HepG2 (cell line): ENCODE data around the gene OSGEPL1. TPM values are rescaled to one million over a fixed set of nuclear protein-coding genes. Genes with fewer than 3 reads are reported as not detected.

Experiments used
- BHLHE40 ChIP-seq: IDR thresholded peaks from 2 replicates; pipeline ENCODE4 v1.6.1; 2011; ENCODE audit warnings: low read length, improper control_type of control experiment
- CREB1 ChIP-seq, 2 experiments: fragments of 450-650 bp in 1 of 2; IDR thresholded peaks; 2 replicates each; pipeline ENCODE4 v1.6.1; 2016 to 2017; ENCODE audit warnings: control low read depth in 1 of 2, mild to moderate bottlenecking in 1 of 2, missing compliant biosample characterization in 1 of 2, missing genetic modification characterization in 1 of 2
- GABPB1 ChIP-seq: IDR thresholded peaks from 2 replicates; pipeline ENCODE4 v1.6.1; 2016; ENCODE audit warnings: mild to moderate bottlenecking, missing genetic modification reagents, moderate library complexity, missing compliant biosample characterization
- HNF4G ChIP-seq, 2 experiments: sonication (generic) in 1 of 2; formaldehyde crosslinking in 1 of 2; IDR thresholded peaks; 2 replicates each; pipeline versions ENCODE4 v1.4.0 to v1.6.1; 2011 to 2020; ENCODE audit warnings: borderline replicate concordance in 2 of 2, low read depth in 2 of 2, mild to moderate bottlenecking in 2 of 2, low read length in 1 of 2, missing genetic modification reagents in 1 of 2, moderate library complexity in 1 of 2
- KAT8 ChIP-seq: IDR thresholded peaks from 2 replicates; pipeline ENCODE4 v1.6.1; 2016; ENCODE audit warnings: missing genetic modification reagents, missing compliant biosample characterization
- NCOA1 ChIP-seq: sonication (generic); formaldehyde crosslinking; IDR thresholded peaks from 2 replicates; pipeline ENCODE4 v1.9.0; 2021; ENCODE audit warnings: missing genetic modification reagents
- RFX3 ChIP-seq: IDR thresholded peaks from 2 replicates; pipeline ENCODE4 v1.6.1; 2016; ENCODE audit warnings: missing biosample characterization, missing genetic modification reagents
- SRSF1 ChIP-seq: fragments of 200-400 bp; formaldehyde crosslinking; optimal IDR thresholded peaks from 2 replicates; pipeline ENCODE3; 2017; ENCODE audit warnings: mild to moderate bottlenecking, low read depth, low read length, moderate library complexity
- ZBTB7A ChIP-seq: sonication (generic); formaldehyde crosslinking; IDR thresholded peaks from 2 replicates; pipeline ENCODE4 v1.8.0; 2022; ENCODE audit warnings: mild to moderate bottlenecking, missing genetic modification reagents
- ZFP62 ChIP-seq: sonication (generic); formaldehyde crosslinking; IDR thresholded peaks from 2 replicates; pipeline ENCODE4 v1.4.0; 2020; ENCODE audit warnings: missing genetic modification reagents
- ZNF431 ChIP-seq: sonication (generic); formaldehyde crosslinking; IDR thresholded peaks from 2 replicates; pipeline ENCODE4 v1.9.0; 2022; ENCODE audit warnings: missing genetic modification reagents, low read depth, mild to moderate bottlenecking, borderline replicate concordance
- ZNF496 ChIP-seq: sonication (generic); formaldehyde crosslinking; IDR thresholded peaks from 2 replicates; pipeline ENCODE4 v1.8.1; 2023; ENCODE audit warnings: mild to moderate bottlenecking, moderate library complexity, missing genetic modification reagents; ENCODE audit not compliant: insufficient replicate concordance
- ZNF614 ChIP-seq: IDR thresholded peaks from 2 replicates; pipeline ENCODE4 v1.6.1; 2018; ENCODE audit warnings: missing biosample characterization, missing genetic modification reagents, inconsistent platforms, borderline replicate concordance
- ZNF776 ChIP-seq: sonication (generic); formaldehyde crosslinking; IDR thresholded peaks from 2 replicates; pipeline ENCODE4 v1.4.0; 2020; ENCODE audit warnings: mild to moderate bottlenecking, missing genetic modification reagents
- ZNF782 ChIP-seq: sonication (generic); formaldehyde crosslinking; IDR thresholded peaks from 2 replicates; pipeline ENCODE4 v1.4.0; 2020; ENCODE audit warnings: missing genetic modification reagents, mild to moderate bottlenecking, borderline replicate concordance
- ZZZ3 ChIP-seq: sonication (generic); formaldehyde crosslinking; IDR thresholded peaks from 2 replicates; pipeline ENCODE4 v1.4.0; 2020; ENCODE audit warnings: missing genetic modification reagents, mild to moderate bottlenecking, borderline replicate concordance
- polyA plus RNA-seq, 8 experiments: library from polyadenylated mRNA; depleted of rRNA in 3 of 8; stranded (reverse) in 7 of 8; unstranded in 1 of 8; fragments of >200 nt; fragmentation: Illumina TruSeq in 4 of 8; extraction: Trizol in 4 of 8; gene quantifications; 2 replicates each; pipeline versions ENCODE4 v1.2.1 to v1.2.3, GENCODE V29; 2011 to 2016; ENCODE audit warnings: low read depth in 4 of 8, missing spikeins in 1 of 8, mixed read lengths in 1 of 8; ENCODE audit not compliant: insufficient read depth in 1 of 8
- total RNA-seq, 5 experiments: library from RNA; depleted of rRNA; stranded (reverse); fragments of >200 nt; fragmentation: Illumina TruSeq; extraction: Trizol; gene quantifications; 2 replicates each; pipeline ENCODE4 v1.2.3, GENCODE V29; 2016; ENCODE audit warnings: low read depth in 1 of 5
- TF ChIP-seq, protein P1 (sequence below): sonication (generic); formaldehyde crosslinking; IDR thresholded peaks from 2 replicates; pipeline ENCODE4 v1.8.0; 2022; ENCODE audit warnings: mild to moderate bottlenecking, missing genetic modification reagents, borderline replicate concordance
- TF ChIP-seq, protein P2 (sequence below): sonication (generic); formaldehyde crosslinking; IDR thresholded peaks from 2 replicates; pipeline ENCODE4 v1.5.0; 2020; ENCODE audit warnings: missing genetic modification reagents
- TF ChIP-seq, protein P3 (sequence below): sonication (generic); formaldehyde crosslinking; IDR thresholded peaks from 2 replicates; pipeline ENCODE4 v1.5.0; 2020; ENCODE audit warnings: missing genetic modification reagents, mild to moderate bottlenecking, borderline replicate concordance
- TF ChIP-seq, protein P4 (sequence below): sonication (generic); formaldehyde crosslinking; IDR thresholded peaks from 2 replicates; pipeline ENCODE4 v1.5.1; 2020; ENCODE audit warnings: missing genetic modification reagents, mild to moderate bottlenecking, borderline replicate concordance

OSGEPL1 gene
- total and polyA plus RNA-seq, 2 of the 13 experiments (the other 11 are each of a cell fraction or from before 2014, with no cell fraction given): 10.2 to 10.8 TPM

DNA sequence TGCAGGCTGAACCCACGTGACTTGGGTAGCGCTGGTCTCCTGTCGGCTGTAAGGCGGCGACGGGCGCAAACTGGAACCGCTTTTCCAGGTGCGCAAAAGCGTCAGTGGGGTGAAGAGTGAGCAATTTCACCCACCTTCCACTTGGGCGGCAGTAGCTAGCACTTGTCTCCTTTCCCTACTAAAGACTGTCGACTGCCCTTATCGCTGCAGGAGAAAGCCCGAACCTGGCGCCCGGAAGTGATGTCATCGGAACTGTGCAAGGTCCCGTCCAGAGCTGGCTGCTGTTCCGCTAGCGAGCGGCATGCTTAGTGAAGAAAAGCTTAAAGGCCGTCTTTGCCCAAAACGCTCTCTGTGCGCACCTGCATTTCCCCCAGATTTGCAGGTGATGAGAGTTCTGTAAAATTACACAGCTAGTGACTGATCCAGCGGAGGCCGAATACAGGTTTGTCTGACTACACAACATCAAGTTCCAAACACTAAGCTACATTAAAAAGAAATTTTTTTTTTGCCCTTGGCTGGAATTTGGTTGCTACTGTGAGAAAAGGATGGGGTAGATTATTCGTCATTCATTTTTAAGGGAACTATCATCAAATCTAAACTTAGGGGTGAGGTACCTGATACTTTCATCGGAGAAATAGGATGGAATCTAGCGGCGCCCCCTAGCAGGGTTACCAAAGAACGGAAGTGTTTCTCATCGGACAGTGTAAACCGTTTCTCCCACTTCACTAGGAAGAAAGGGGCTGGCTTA lies at the start of gene OSGEPL1 (continued):
- TF ChIP-seq, protein P1, sequence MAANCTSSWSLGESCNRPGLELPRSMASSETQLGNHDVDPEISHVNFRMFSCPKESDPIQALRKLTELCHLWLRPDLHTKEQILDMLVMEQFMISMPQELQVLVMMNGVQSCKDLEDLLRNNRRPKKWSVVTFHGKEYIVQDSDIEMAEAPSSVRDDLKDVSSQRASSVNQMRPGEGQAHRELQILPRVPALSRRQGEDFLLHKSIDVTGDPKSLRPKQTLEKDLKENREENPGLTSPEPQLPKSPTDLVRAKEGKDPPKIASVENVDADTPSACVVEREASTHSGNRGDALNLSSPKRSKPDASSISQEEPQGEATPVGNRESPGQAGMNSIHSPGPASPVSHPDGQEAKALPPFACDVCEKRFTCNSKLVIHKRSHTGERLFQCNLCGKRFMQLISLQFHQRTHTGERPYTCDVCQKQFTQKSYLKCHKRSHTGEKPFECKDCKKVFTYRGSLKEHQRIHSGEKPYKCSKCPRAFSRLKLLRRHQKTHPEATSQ (CRISPR knock-in tag): no peak; the same call in 1 of the 2 replicates
- TF ChIP-seq ZNF614 (CRISPR knock-in tag): peak; percentile 69
- TF ChIP-seq CREB1 (IDR thresholded peaks at IDR 0.05): peak; percentile 94
- peak; percentile 99 for TF ChIP-seq CREB1 (CRISPR knock-in tag; IDR thresholded peaks at IDR 0.05)
- peak; percentile 12; the same call in 1 of the 2 replicates for TF ChIP-seq BHLHE40
- TF ChIP-seq RFX3 (CRISPR knock-in tag): no peak
- TF ChIP-seq, protein P2, sequence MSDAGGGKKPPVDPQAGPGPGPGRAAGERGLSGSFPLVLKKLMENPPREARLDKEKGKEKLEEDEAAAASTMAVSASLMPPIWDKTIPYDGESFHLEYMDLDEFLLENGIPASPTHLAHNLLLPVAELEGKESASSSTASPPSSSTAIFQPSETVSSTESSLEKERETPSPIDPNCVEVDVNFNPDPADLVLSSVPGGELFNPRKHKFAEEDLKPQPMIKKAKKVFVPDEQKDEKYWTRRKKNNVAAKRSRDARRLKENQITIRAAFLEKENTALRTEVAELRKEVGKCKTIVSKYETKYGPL: peak; percentile 28; the same call in 1 of the 2 replicates
- peak; percentile 9; the same call in 1 of the 2 replicates for TF ChIP-seq HNF4G (IDR thresholded peaks at IDR 0.05; ENCODE audit: borderline replicate concordance, low read depth, low read length)
- no peak; the same call in 1 of the 2 replicates for TF ChIP-seq HNF4G (CRISPR knock-in tag; IDR thresholded peaks at IDR 0.05; ENCODE audit: borderline replicate concordance, low read depth)
- TF ChIP-seq, protein P3, sequence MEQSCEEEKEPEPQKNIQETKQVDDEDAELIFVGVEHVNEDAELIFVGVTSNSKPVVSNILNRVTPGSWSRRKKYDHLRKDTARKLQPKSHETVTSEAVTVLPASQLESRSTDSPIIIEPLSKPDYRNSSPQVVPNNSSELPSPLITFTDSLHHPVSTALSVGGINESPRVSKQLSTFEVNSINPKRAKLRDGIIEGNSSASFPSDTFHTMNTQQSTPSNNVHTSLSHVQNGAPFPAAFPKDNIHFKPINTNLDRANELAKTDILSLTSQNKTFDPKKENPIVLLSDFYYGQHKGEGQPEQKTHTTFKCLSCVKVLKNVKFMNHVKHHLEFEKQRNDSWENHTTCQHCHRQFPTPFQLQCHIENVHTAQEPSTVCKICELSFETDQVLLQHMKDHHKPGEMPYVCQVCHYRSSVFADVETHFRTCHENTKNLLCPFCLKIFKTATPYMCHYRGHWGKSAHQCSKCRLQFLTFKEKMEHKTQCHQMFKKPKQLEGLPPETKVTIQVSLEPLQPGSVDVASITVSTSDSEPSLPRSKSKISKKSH (CRISPR knock-in tag): peak; percentile 74; the same call in 1 of the 2 replicates
- TF ChIP-seq ZZZ3 (CRISPR knock-in tag): peak; percentile 80; the same call in 1 of the 2 replicates
- TF ChIP-seq NCOA1 (CRISPR knock-in tag): 0 out of 2 replicates have a peak, but pooled peaks have one; percentile 48
- no peak for TF ChIP-seq ZFP62 (CRISPR knock-in tag)
- TF ChIP-seq ZNF431 (CRISPR knock-in tag): no peak; the same call in 1 of the 2 replicates
- TF ChIP-seq SRSF1: peak; percentile 35
- TF ChIP-seq ZNF776: no peak
- peak; percentile 63; the same call in 1 of the 2 replicates for TF ChIP-seq ZNF782 (CRISPR knock-in tag)
- peak; percentile 95 for TF ChIP-seq KAT8 (CRISPR knock-in tag)
- TF ChIP-seq ZBTB7A (CRISPR knock-in tag): no peak
- TF ChIP-seq ZNF496 (CRISPR knock-in tag): no peak
- TF ChIP-seq, protein P4, sequence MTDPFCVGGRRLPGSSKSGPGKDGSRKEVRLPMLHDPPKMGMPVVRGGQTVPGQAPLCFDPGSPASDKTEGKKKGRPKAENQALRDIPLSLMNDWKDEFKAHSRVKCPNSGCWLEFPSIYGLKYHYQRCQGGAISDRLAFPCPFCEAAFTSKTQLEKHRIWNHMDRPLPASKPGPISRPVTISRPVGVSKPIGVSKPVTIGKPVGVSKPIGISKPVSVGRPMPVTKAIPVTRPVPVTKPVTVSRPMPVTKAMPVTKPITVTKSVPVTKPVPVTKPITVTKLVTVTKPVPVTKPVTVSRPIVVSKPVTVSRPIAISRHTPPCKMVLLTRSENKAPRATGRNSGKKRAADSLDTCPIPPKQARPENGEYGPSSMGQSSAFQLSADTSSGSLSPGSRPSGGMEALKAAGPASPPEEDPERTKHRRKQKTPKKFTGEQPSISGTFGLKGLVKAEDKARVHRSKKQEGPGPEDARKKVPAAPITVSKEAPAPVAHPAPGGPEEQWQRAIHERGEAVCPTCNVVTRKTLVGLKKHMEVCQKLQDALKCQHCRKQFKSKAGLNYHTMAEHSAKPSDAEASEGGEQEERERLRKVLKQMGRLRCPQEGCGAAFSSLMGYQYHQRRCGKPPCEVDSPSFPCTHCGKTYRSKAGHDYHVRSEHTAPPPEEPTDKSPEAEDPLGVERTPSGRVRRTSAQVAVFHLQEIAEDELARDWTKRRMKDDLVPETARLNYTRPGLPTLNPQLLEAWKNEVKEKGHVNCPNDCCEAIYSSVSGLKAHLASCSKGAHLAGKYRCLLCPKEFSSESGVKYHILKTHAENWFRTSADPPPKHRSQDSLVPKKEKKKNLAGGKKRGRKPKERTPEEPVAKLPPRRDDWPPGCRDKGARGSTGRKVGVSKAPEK: peak; percentile 27; the same call in 1 of the 2 replicates
- TF ChIP-seq GABPB1 (CRISPR knock-in tag): peak; percentile 96
